C1 segment of cervical spinal cord (tissue), 14 donors: ENCODE measurements around the gene SPOCK1.
A peak's percentile ranks its signal among the peaks of the same experiment; 100 is the strongest.
"Not testable (repeated sequence)": the region's sequence is repeated elsewhere in the genome, so short reads cannot be mapped to it uniquely, and the experiment has no call there.

ENCODE experiments used
- DNase-seq, 14 donors: peaks; one replicate each; lab custom pipeline; 2025; lab: John Stamatoyannopoulos, UW

Gene SPOCK1

GRCh38 chr5:137398154-137398553, 101.0 kb downstream of the SPOCK1 start:
- DNase-seq, result no peak

GRCh38 chr5:137395011-137395755, 103.9 kb downstream of the SPOCK1 start:
- DNase-seq, result peak in 1 of 14 donors; percentile 76

- no peak for DNase-seq
Observed at GRCh38 chr5:137394380-137394779, 104.7 kb downstream of the SPOCK1 start.

GRCh38 chr5:137393196-137393993, 105.7 kb downstream of the SPOCK1 start:
- DNase-seq, result no peak

- DNase-seq, result no peak
Observed at GRCh38 chr5:137392261-137392660, 106.9 kb downstream of the SPOCK1 start.

- DNase-seq, result not testable (repeated sequence)
Observed at GRCh38 chr5:137391044-137391443, 108.1 kb downstream of the SPOCK1 start.

- peak in 1 of 14 donors; percentile 35 for DNase-seq
Observed at GRCh38 chr5:137389042-137389441, 110.1 kb downstream of the SPOCK1 start.

- no peak for DNase-seq
Observed at GRCh38 chr5:137385064-137385463, 114.1 kb downstream of the SPOCK1 start.

- DNase-seq, result peak in 2 of 14 donors; percentile 33 to 89
Observed at GRCh38 chr5:137383909-137384308, 115.2 kb downstream of the SPOCK1 start.

GRCh38 chr5:137381555-137381954, 117.6 kb downstream of the SPOCK1 start:
- no peak for DNase-seq

GRCh38 chr5:137379555-137380286, 119.4 kb downstream of the SPOCK1 start:
- DNase-seq, result no peak

GRCh38 chr5:137375741-137376526, 123.2 kb downstream of the SPOCK1 start:
- DNase-seq, result peak in 1 of 14 donors; percentile 35

- DNase-seq, result peak in 1 of 14 donors; percentile 80
Observed at GRCh38 chr5:137374110-137374714, 124.9 kb downstream of the SPOCK1 start.

- no peak for DNase-seq
Observed at GRCh38 chr5:137372773-137373160, 126.4 kb downstream of the SPOCK1 start.

- DNase-seq, result no peak
Observed at GRCh38 chr5:137372016-137372772, 126.9 kb downstream of the SPOCK1 start.

- no peak for DNase-seq
Observed at GRCh38 chr5:137370096-137371071, 128.7 kb downstream of the SPOCK1 start.

- DNase-seq, result no peak
Observed at GRCh38 chr5:137368651-137369050, 130.5 kb downstream of the SPOCK1 start.

- DNase-seq, result no peak
Observed at GRCh38 chr5:137367951-137368350, 131.2 kb downstream of the SPOCK1 start.

GRCh38 chr5:137366526-137366925, 132.6 kb downstream of the SPOCK1 start:
- DNase-seq, result no peak
